Islet of Langerhans (tissue), 1 donor: Measurements from ENCODE around the gene ACSF2.

Experiments used
- FAIRE-seq: peaks from one replicate; lab custom pipeline; 2011; peaks lifted over from hg19 to GRCh38; lab: Jason Lieb, UNC

The ACSF2 gene

DNA sequence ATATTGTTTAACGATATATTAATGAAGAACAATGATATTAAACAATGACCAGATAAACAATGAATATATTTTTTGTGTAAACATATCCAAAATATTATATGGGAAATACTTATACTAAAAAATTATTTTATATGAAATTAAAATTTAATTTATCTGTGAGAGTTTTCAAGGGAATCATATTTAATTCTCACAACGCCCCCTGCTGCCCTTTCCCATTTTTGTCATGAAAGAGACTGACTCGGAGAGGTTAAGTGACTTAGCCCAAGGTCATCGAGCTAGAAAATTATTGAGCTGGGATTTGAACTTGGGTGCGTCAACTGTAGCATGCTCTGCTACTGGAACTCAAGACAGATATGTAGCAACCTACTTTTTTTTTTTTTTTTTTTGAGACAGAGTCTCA is 75.0 kb downstream of the ACSF2 start:
- FAIRE-seq = no peak

- no peak for FAIRE-seq
These were observed 76.4 kb downstream of the ACSF2 start for GRCh38 chr17:50502301-50502990.

DNA sequence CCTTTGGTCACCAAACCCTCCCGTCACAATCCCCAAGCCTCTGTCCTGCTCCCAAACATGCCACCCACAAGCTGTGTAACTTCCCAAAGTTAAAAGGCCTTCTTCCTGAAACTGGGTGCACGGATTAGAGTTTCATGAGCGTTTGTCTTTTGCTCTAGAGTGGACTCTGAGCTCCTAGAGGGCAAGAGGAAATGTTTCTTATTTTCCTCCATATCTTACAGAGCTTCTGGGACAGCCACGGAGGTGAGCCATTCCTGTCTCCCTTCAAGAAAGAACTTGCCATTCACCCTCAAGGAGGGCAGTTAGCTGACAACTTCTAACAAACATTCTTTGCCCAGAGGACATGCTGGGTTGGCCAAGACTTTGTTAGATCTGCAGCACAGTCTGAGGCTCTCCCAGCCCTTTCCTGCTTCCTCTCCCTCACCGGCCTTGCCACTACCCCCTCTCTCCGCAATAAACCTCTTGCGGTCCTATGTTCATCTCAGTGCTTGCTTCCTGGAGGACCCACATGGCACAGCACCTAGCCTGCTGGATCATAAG is 79.6 kb downstream of the ACSF2 start:
- no peak for FAIRE-seq

DNA sequence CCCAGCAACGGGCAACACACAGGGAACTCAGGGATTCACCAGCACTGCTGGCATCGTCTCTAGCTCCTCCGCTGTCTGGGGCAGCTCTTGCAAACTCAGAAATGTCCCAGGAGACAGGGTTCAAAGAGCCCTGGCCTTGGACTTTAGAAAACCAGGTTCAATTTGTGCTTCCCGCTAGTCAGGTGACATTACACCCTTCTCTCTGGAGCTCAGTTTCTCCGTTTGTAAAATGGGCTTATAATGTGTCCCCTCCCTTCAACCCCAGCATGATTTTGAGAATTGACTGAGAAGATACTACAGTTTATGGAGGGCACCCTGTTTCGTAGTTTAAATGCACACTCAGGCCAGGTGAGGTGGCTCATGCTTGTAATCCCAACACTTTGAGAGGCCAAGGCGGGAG is 80.3 kb downstream of the ACSF2 start:
- FAIRE-seq = no peak

GRCh38 chr17:50507871-50508572 is 82.0 kb downstream of the ACSF2 start, which contains the start of gene MYCBPAP:
TSS of gene MYCBPAP (plus strand) at chr17:50508439. CDS start at chr17:50508675, 236 bp downstream.
- FAIRE-seq = no peak

- FAIRE-seq = no peak
These were observed 82.8 kb downstream of the ACSF2 start for GRCh38 chr17:50508573-50509460.

DNA sequence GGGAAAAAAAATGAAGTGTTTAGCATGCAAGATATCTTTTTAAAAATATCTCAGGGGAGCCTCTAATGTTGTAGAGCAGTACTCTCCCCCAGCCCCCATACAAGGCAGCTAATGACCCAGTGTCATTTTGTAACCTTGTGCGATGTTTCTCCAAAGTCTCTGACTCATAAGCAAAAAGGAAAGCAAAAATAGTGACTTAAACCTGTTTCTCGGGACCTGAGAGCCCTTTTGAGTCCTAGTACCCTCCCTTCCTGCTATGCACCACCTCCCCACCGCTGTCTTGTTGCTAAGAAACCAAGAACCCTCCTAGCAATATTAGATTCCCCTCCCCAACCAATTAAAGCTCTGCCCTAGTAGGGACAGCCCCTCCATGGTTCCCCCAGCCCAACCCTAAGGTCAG is 85.0 kb downstream of the ACSF2 start:
- no peak for FAIRE-seq

- no peak for FAIRE-seq
These were observed 87.5 kb downstream of the ACSF2 start for GRCh38 chr17:50513495-50513894.

- no peak for FAIRE-seq
These were observed 88.4 kb downstream of the ACSF2 start for GRCh38 chr17:50514388-50514787.

DNA sequence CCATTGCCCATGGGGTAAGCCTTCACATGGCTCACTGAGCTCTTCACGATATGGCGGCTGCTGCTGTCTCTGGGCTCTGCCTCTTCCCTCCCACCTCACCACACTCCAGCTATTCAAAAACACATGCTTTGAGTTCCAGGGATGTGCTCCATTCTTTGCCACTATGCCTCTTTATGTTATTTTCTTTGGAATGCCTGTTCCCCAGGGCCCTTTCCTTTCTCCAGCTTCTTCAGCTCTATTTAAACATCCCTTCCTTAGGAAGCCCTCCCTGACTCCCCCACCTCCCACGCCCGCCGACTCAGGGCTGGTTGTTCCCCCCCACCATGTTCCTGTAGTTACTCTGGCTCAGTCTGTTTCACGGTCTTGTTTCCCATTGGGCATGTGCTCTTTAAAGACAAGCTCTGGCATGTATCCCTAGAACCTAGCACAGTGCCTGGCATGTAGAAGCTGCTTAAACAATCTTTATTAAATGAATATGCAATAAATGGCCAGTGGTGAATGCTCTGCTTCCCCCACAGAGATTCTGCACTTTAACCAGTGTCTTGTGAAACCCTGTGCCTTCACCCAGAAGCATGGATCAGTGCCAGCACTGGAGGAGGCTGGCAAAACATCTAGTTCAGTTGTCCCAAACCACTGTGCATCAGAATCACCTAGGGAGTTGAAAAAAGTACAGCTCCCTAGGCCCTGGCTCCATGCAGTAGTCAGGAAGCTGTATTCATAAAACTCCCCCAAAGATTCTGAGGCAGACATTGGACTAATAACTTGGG is 89.1 kb downstream of the ACSF2 start:
- no peak for FAIRE-seq

DNA sequence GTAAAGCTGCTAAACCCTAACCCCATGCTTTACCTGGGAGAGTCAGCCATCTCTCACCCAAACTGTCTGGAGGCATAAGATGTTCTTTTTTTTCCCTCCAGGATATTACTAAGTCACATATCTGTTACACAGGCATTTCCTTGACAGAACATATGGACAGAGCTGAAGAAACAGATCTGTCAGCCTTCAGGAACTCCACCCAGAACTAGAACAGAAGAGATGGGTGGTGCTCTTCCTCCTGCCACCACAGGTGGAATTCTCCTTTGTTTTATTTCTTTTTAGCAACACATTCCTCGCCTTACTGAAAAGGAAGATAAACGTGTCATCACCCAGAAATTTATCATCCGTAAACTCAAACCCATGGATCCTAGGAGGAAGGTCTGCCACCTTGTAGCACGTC is 91.0 kb downstream of the ACSF2 start:
- FAIRE-seq = no peak

- FAIRE-seq = no peak
These were observed 91.7 kb downstream of the ACSF2 start for GRCh38 chr17:50517504-50518383.

GRCh38 chr17:50518384-50519023 is 92.5 kb downstream of the ACSF2 start:
- FAIRE-seq = no peak

DNA sequence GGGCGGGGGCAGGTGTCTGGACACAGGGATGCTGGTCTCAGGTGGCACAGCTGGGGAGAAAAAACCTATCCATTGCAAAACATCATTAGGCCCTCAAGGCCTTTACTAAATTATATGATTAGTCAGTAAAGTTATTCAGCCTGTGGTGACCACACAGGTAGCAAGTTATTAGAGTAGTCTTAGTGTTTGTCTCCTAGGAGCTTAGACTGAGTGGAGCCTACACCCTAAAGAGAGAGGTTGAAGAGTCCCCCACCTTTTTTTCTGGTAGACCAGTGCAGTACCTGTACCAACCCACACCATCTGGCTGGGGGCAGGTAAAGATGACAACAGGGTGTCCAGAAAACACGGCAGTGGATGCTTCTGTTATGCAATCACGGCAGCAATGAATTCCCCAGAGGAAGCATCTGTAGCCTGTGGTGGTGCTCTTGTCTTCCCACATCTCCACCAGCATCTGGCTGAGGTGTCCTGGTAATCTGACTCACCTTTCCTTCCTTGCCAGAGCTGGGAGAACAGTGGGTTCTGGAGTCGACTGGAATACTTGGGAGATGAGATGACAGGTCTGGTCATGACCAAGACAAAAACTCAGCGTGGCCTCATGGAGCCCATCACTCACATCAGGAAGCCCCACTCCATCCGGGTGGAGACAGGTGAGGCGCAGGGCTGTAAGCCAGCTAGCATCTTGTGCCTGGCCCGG is 93.3 kb downstream of the ACSF2 start:
- FAIRE-seq = no peak

GRCh38 chr17:50520483-50520882 is 94.5 kb downstream of the ACSF2 start:
- no peak for FAIRE-seq

DNA sequence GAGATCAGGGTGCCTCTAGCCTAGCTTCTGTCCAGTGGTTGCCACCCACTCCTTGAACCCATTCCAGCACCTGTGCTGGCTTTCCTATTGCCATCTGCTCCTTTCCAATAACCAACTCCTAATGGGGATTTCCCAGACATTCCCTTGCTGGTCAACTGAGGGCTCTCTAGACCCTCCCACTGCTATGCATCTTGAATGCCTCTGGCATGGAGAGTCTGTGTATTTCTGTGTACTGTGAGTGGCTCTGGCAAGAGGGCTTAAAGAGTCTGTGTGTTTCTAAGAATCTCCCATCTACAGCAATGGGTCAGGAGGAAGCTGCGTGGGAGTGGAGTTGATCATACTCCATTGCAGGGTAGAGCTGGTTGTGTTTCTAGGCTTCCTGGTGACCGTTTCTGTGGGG is 95.5 kb downstream of the ACSF2 start:
- FAIRE-seq = no peak

DNA sequence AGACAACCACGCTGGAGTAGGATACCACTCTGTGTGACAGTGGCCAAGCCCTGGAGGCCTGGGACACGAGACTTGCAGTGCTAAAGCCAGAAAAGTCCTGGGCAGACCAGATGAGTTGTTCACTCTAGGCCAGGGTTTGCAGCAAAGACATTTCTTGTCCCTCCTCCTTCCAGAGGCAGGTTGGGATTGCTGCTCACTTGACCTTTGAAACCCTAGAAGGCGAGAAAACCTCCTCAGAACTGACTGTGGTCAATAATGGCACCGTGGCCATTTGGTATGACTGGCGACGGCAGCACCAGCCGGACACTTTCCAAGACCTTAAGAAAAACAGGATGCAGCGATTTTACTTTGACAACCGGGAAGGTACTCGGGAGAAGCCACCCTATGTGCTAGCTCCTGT is 96.7 kb downstream of the ACSF2 start:
- no peak for FAIRE-seq

GRCh38 chr17:50523208-50523607 is 97.2 kb downstream of the ACSF2 start:
- FAIRE-seq = no peak
